Nephron progenitor cell (in vitro differentiated cells): ENCODE measurements around the gene PCARE.
A peak's percentile ranks its signal among the peaks of the same experiment; 100 is the strongest.

Source experiments
- DNase-seq: peaks from one replicate; pipeline ENCODE4 v3.0.0; 2021
- H3K27ac Mint-ChIP-seq: 2 replicates; pipeline ENCODE4 v1.8.0; 2021; ENCODE audit warnings: mild to moderate bottlenecking, moderate library complexity, mixed read lengths
- H3K27me3 Mint-ChIP-seq: 2 replicates; pipeline ENCODE4 v1.8.0; 2021; ENCODE audit warnings: mild to moderate bottlenecking, low read depth, mixed read lengths; ENCODE audit not compliant: poor library complexity
- H3K36me3 Mint-ChIP-seq: 2 replicates; pipeline ENCODE4 v1.8.0; 2021; ENCODE audit warnings: low read depth, mixed read lengths
- H3K4me1 Mint-ChIP-seq: 2 replicates; pipeline ENCODE4 v1.8.0; 2021; ENCODE audit warnings: mixed read lengths
- H3K4me3 Mint-ChIP-seq: 2 replicates; pipeline ENCODE4 v1.8.0; 2021; ENCODE audit warnings: mild to moderate bottlenecking, moderate library complexity, mixed read lengths
- H3K9me3 Mint-ChIP-seq: 2 replicates; pipeline ENCODE4 v1.8.0; 2021; ENCODE audit warnings: mild to moderate bottlenecking, moderate library complexity, mixed read lengths
- CTCF ChIP-seq: fragments of 200-600 bp; sonication (generic); IDR thresholded peaks from 2 replicates; pipeline ENCODE4 v1.5.0; 2021; ENCODE audit warnings: antibody characterized with exemption

PCARE gene

GRCh38 chr2:29070526-29070925 lies 3.8 kb downstream of the PCARE start:
- H3K27ac Mint-ChIP-seq, result peak overlapping the region; percentile 45
- H3K4me3 Mint-ChIP-seq, result no peak overlapping the region
- H3K36me3 Mint-ChIP-seq, result no peaks in the 10 kb centered on the region
- no peak for DNase-seq
- TF ChIP-seq CTCF, result no peak
- no peaks in the 10 kb centered on the region for H3K4me1 Mint-ChIP-seq
- H3K27me3 Mint-ChIP-seq, result peaks cover 9% of the 10 kb centered on the region
- no peaks in the 10 kb centered on the region for H3K9me3 Mint-ChIP-seq

GRCh38 chr2:29068513-29068912 lies 5.8 kb downstream of the PCARE start:
- DNase-seq, result no peak
- Mint-ChIP-seq H3K36me3 (no peaks in the 10 kb centered on the region), H3K4me1 (peaks cover 16% of the 10 kb centered on the region), H3K4me3 (no peak overlapping the region), H3K27ac (no peak overlapping the region), H3K27me3 (peaks cover 9% of the 10 kb centered on the region), H3K9me3 (no peaks in the 10 kb centered on the region)
- TF ChIP-seq CTCF, result no peak

GRCh38 chr2:29066997-29067605 lies 7.2 kb downstream of the PCARE start:
- no peaks in the 10 kb centered on the region for H3K36me3 Mint-ChIP-seq

GRCh38 chr2:29066271-29066860 lies 8.0 kb downstream of the PCARE start:
- no peak for TF ChIP-seq CTCF
- no peak for DNase-seq
- no peak overlapping the region for H3K27ac Mint-ChIP-seq

More at GRCh38 chr2:29066997-29067605, 7.2 kb downstream of the PCARE start:
- Mint-ChIP-seq H3K27ac (no peak overlapping the region), H3K4me3 (no peak overlapping the region), H3K4me1 (peaks cover 27% of the 10 kb centered on the region), H3K9me3 (no peaks in the 10 kb centered on the region), H3K27me3 (peaks cover 12% of the 10 kb centered on the region)
- no peak for TF ChIP-seq CTCF
- DNase-seq, result no peak

GRCh38 chr2:29065068-29065811 lies 9.1 kb downstream of the PCARE start:
- Mint-ChIP-seq H3K4me1 (peaks cover 46% of the 10 kb centered on the region), H3K27me3 (peaks cover 9% of the 10 kb centered on the region), H3K36me3 (no peaks in the 10 kb centered on the region), H3K27ac (no peak overlapping the region), H3K4me3 (no peak overlapping the region), H3K9me3 (no peaks in the 10 kb centered on the region)
- no peak for DNase-seq
- TF ChIP-seq CTCF, result no peak

More at GRCh38 chr2:29066271-29066860, 8.0 kb downstream of the PCARE start:
- Mint-ChIP-seq H3K4me1 (peaks cover 35% of the 10 kb centered on the region), H3K27me3 (peaks cover 12% of the 10 kb centered on the region), H3K9me3 (no peaks in the 10 kb centered on the region), H3K36me3 (no peaks in the 10 kb centered on the region), H3K4me3 (no peak overlapping the region)
